ENCODE results near the gene CDKL5.

- no peak for TF ChIP-seq USF1 (IDR thresholded peaks at IDR 0.05)
- no peak for TF ChIP-seq NFIC (IDR thresholded peaks at IDR 0.05)
- no peak for TF ChIP-seq RAD21 (IDR thresholded peaks at IDR 0.05; ENCODE audit: low read depth)
- no peak for TF ChIP-seq EP300 (IDR thresholded peaks at IDR 0.05; ENCODE audit: borderline replicate concordance)
- TF ChIP-seq CEBPB (IDR thresholded peaks at IDR 0.05): no peak
- TF ChIP-seq TCF12 (IDR thresholded peaks at IDR 0.05; ENCODE audit: low read depth): no peak
- no peak for TF ChIP-seq TAF1 (IDR thresholded peaks at IDR 0.05; ENCODE audit: low read depth)
These were observed 10.6 kb downstream of the CDKL5 start for GRCh38 chrX:18436017-18436416.
